ENCODE results near the gene LRPAP1. TPM values are rescaled to one million over a fixed set of nuclear protein-coding genes. Genes with fewer than 3 reads are reported as not detected.

The LRPAP1 gene
- total RNA-seq, 1 experiment from 2014 or later = 126 TPM

DNA sequence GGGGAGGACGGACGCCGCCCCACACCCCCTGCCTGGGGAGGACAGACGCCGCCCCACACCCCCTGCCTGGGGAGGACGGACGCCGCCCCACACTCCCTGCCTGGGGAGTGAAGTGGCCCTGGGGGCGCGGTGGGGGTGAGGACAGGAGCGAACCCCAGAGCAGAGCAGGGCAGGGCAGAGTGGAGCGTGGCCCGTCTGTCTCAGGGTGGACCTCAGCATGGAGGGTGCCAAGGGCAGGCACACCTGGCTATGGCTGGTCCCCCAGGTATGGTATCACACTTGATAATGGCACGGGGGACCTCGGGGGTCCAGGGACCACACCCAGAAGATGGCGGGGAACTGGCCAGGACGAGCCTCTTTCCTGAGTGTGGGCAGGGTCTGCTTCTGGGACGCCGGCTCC lies 9.6 kb downstream of the LRPAP1 start:
- POLR2A ChIA-PET (ENCODE audit: unreplicated experiment) = no interaction called here
- no peaks in the 10 kb centered on the region for H3K9me3 ChIP-seq (ENCODE audit: insufficient read depth, low read depth)
- BruUV-seq (replicated peaks) = no TSS peak

DNA sequence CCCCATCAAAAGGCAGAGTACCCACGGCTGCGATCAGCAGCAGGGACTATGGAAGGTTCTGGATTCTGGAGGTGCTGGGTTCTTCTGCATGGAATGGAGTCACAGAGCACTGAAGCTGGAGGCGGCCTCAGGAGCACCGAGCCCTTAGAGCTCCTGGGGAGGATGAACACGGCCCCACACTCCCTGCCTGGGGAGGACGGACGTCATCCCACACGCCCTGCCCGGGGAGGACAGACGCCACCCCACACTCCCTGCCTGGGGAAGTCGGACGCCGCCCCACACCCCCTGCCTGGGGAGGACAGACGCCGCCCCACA lies 9.9 kb downstream of the LRPAP1 start:
- CTCF ChIA-PET = no interaction called here
- no TSS peak for BruUV-seq (replicated peaks)
- DNase-seq = no peak
- H3K9me3 ChIP-seq (ENCODE audit: insufficient read depth, low read depth) = no peaks in the 10 kb centered on the region
- H3K36me3 ChIP-seq (ENCODE audit: low read depth) = no peaks in the 10 kb centered on the region
- no peaks in the 10 kb centered on the region for H3F3A ChIP-seq (ENCODE audit: insufficient read depth, low read depth)
- H3K27me3 ChIP-seq (ENCODE audit: insufficient read depth, low read depth) = no peaks in the 10 kb centered on the region
- no peaks in the 10 kb centered on the region for H3K4me1 ChIP-seq (replicated peaks; ENCODE audit: insufficient read depth)
- H4K20me1 ChIP-seq (ENCODE audit: insufficient read depth) = no peaks in the 10 kb centered on the region
- H2AFZ ChIP-seq = no peak overlapping the region
- H3K9me2 ChIP-seq (ENCODE audit: insufficient read depth) = no peaks in the 10 kb centered on the region
- no peak for TF ChIP-seq EZH2 (IDR thresholded peaks at IDR 0.05; ENCODE audit: low read depth)
- no peak for TF ChIP-seq CTCF (conservative IDR thresholded peaks at IDR 0.05)
- no peak overlapping the region for H3K4me3 ChIP-seq
- POLR2A ChIA-PET (ENCODE audit: unreplicated experiment) = no interaction called here
- no peaks in the 10 kb centered on the region for H3K79me2 ChIP-seq (ENCODE audit: low read depth)
- H3K27ac ChIP-seq = no peak overlapping the region
- H3K4me2 ChIP-seq = no peak overlapping the region
- intact Hi-C loops (cut with micrococcal nuclease; ENCODE audit: unreplicated experiment) = no loop called here

More for the DNA sequence above, 9.6 kb downstream of the LRPAP1 start:
- no peaks in the 10 kb centered on the region for H3K9me2 ChIP-seq (ENCODE audit: insufficient read depth)
- H3K4me2 ChIP-seq = no peak overlapping the region
- H3K4me3 ChIP-seq = no peak overlapping the region
- no peak overlapping the region for H2AFZ ChIP-seq
- no peaks in the 10 kb centered on the region for H4K20me1 ChIP-seq (ENCODE audit: insufficient read depth)
- DNase-seq = no peak
- H3K36me3 ChIP-seq (ENCODE audit: low read depth) = no peaks in the 10 kb centered on the region
- H3F3A ChIP-seq (ENCODE audit: insufficient read depth, low read depth) = no peaks in the 10 kb centered on the region
- H3K27me3 ChIP-seq (ENCODE audit: insufficient read depth, low read depth) = no peaks in the 10 kb centered on the region
- intact Hi-C loops (cut with micrococcal nuclease; ENCODE audit: unreplicated experiment) = no loop called here
- TF ChIP-seq EZH2 (IDR thresholded peaks at IDR 0.05; ENCODE audit: low read depth) (no peak), CTCF (conservative IDR thresholded peaks at IDR 0.05) (no peak)
- no peaks in the 10 kb centered on the region for H3K79me2 ChIP-seq (ENCODE audit: low read depth)
- CTCF ChIA-PET = no interaction called here
- no peak overlapping the region for H3K27ac ChIP-seq
- no peaks in the 10 kb centered on the region for H3K4me1 ChIP-seq (replicated peaks; ENCODE audit: insufficient read depth)

DNA sequence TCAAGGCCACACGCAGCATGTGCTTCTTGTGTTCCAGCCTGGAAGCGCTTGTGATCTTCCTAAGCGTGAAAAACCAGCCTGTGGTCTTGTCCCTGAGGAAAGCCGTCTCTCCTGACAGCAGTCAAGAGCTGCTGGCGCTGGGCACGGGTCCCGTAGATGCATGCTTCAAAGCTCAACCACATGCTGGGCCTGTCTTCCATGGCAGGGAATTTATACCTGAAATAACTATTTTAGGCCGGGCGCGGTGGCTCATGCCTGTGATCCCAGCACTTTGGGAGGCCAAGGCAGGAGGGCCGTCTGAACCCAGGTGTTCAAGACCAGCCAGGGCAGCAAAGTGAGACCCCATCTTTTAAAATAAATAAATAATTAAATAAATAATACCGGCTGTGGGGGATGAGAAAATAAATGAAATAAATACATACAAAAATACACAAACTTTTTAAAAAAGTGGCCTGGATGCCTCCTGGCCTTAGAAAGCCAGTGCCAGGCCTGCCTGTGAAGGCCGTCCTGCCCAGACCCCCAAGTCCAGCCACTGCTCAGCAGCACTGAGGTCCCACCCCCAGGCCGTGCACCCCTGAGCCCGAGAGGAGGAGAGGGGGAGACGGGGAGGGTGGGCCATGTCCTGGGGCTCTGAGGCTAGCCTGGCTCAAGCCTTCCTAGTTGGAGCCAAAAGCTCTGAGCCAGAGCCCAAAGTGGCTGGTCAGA lies 10.4 kb downstream of the LRPAP1 start:
- DNase-seq = no peak
- Histone ChIP-seq H4K20me1 (ENCODE audit: insufficient read depth) (no peaks in the 10 kb centered on the region), H3K36me3 (ENCODE audit: low read depth) (no peaks in the 10 kb centered on the region), H2AFZ (no peak overlapping the region), H3K4me1 (replicated peaks; ENCODE audit: insufficient read depth) (no peaks in the 10 kb centered on the region), H3K9me2 (ENCODE audit: insufficient read depth) (no peaks in the 10 kb centered on the region), H3K27ac (no peak overlapping the region), H3K79me2 (ENCODE audit: low read depth) (no peaks in the 10 kb centered on the region), H3K9me3 (ENCODE audit: insufficient read depth, low read depth) (no peaks in the 10 kb centered on the region), H3K4me3 (no peak overlapping the region), H3K27me3 (ENCODE audit: insufficient read depth, low read depth) (no peaks in the 10 kb centered on the region), H3K4me2 (no peak overlapping the region), H3F3A (ENCODE audit: insufficient read depth, low read depth) (no peaks in the 10 kb centered on the region)
- CTCF ChIA-PET = no interaction called here
- TF ChIP-seq EZH2 (IDR thresholded peaks at IDR 0.05; ENCODE audit: low read depth) (no peak), CTCF (conservative IDR thresholded peaks at IDR 0.05) (no peak)
- intact Hi-C loops (cut with micrococcal nuclease; ENCODE audit: unreplicated experiment) = no loop called here
- BruUV-seq (replicated peaks) = no TSS peak
- POLR2A ChIA-PET (ENCODE audit: unreplicated experiment) = no interaction called here

All from PC-9 (cell line).